AG04450 (cell line): ENCODE results near the gene NIT2. TPM values are rescaled to one million over a fixed set of nuclear protein-coding genes. Genes with fewer than 3 reads are reported as not detected.

Experiments
- CTCF ChIA-PET: fragments of 300-600, 350-600 bp; formaldehyde crosslinking; extraction: SDS; loops from one replicate; lab custom pipeline; 2022; ENCODE audit warnings: antibody characterized with exemption, inconsistent platforms; lab: Charles Lee
- POLR2A ChIA-PET: fragments of 350-600 bp; formaldehyde crosslinking; extraction: SDS; loops from one replicate; lab custom pipeline; 2021; ENCODE audit warnings: antibody characterized with exemption, inconsistent platforms; lab: Yijun Ruan, JAX
- DNase-seq: peaks from one replicate; pipeline ENCODE4 v3.0.0-alpha.2; 2011; ENCODE audit warnings: low read depth, low spot score
- H3K27ac ChIP-seq: one replicate; pipeline ENCODE4 v1.5.1; 2012; ENCODE audit warnings: low read depth, low read length, control low read depth
- H3K27me3 ChIP-seq: one replicate; pipeline ENCODE4 v1.6.0; 2012; ENCODE audit warnings: low read length; ENCODE audit not compliant: control insufficient read depth, insufficient read depth
- H3K4me3 ChIP-seq: 2 replicates; pipeline ENCODE4 v1.5.1; 2011; ENCODE audit warnings: mild to moderate bottlenecking, low read depth, low read length, control low read depth
- H3K9me3 ChIP-seq: 2 replicates; pipeline ENCODE4 v1.5.1; 2012; ENCODE audit warnings: low read length; ENCODE audit not compliant: control insufficient read depth, insufficient read depth
- polyA plus RNA-seq: library from polyadenylated mRNA; depleted of rRNA; stranded (reverse); fragments of >200 nt; gene quantifications from 2 replicates; pipeline ENCODE4 v1.2.3, GENCODE V29; 2011
- TF ChIP-seq, protein P1 (sequence below): IDR thresholded peaks from 2 replicates; pipeline ENCODE4 v1.5.1; 2011; ENCODE audit warnings: low read depth, low read length, control low read depth, inconsistent platforms

NIT2 gene
- polyA plus RNA-seq, 1 experiment: 60.9 TPM

DNA sequence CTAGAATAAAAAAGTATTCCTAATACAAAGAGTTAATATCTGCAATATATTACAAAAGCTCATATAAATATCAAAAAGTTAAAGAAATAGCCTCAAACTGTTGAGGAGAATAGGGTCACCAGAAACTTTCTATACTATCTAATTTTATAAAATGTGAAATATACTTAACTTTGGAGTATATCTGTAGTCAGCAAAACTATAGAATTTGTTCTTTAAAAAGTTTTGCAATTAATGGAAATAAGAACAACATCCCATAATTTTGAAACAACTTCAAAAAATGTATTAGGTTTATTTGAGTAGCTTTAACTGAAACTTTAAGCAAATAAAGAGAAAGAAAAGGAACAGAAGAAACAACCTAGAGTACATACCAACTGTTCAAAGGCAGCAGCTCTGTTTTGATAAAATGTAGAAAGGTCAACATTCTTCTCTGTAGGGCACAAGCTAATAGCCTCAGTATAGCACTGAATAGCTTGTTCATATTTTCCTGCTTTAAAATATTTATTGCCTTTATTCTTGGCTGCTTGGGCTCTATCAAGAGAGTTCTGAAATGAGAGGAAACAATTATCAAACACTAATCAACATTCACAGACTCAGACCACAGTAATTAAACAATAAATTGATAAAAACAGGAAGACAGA is 52.0 kb downstream of the NIT2 start:
- CTCF ChIA-PET: interaction anchor here (0.6 to 1.6 kb wide), 4 partner anchors 8 to 203 kb away, joined by 3 to 6 read pairs (median 4); partner anchors contain the start of gene LNP1
- DNase-seq: no peak

GRCh38 chr3:100389025-100389424 is 54.5 kb downstream of the NIT2 start:
- DNase-seq: no peak
- TF ChIP-seq, protein P1, sequence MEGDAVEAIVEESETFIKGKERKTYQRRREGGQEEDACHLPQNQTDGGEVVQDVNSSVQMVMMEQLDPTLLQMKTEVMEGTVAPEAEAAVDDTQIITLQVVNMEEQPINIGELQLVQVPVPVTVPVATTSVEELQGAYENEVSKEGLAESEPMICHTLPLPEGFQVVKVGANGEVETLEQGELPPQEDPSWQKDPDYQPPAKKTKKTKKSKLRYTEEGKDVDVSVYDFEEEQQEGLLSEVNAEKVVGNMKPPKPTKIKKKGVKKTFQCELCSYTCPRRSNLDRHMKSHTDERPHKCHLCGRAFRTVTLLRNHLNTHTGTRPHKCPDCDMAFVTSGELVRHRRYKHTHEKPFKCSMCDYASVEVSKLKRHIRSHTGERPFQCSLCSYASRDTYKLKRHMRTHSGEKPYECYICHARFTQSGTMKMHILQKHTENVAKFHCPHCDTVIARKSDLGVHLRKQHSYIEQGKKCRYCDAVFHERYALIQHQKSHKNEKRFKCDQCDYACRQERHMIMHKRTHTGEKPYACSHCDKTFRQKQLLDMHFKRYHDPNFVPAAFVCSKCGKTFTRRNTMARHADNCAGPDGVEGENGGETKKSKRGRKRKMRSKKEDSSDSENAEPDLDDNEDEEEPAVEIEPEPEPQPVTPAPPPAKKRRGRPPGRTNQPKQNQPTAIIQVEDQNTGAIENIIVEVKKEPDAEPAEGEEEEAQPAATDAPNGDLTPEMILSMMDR: no peak
- CTCF ChIA-PET: no interaction called here
- no peaks in the 10 kb centered on the region for H3K27me3 ChIP-seq
- peaks cover 4% of the 10 kb centered on the region; the same call in 1 of the 2 replicates for H3K9me3 ChIP-seq
- POLR2A ChIA-PET: no interaction called here
- no peak overlapping the region for H3K27ac ChIP-seq
- no peak overlapping the region for H3K4me3 ChIP-seq

More for the DNA sequence above, 52.0 kb downstream of the NIT2 start:
- Histone ChIP-seq H3K9me3 (peaks cover 4% of the 10 kb centered on the region; the same call in 1 of the 2 replicates), H3K27ac (no peak overlapping the region), H3K27me3 (no peaks in the 10 kb centered on the region), H3K4me3 (no peak overlapping the region)
- POLR2A ChIA-PET: interaction anchor here (0.6 to 4.4 kb wide), 3 partner anchors 12 to 17 kb away, joined by 3 to 39 read pairs (median 5); partner anchors contain the start of genes LNP1 and TOMM70
- TF ChIP-seq, protein P1: no peak

GRCh38 chr3:100395679-100396431 is 61.3 kb downstream of the NIT2 start:
- TF ChIP-seq, protein P1: no peak
- H3K27me3 ChIP-seq: no peaks in the 10 kb centered on the region
- POLR2A ChIA-PET: no interaction called here
- no peak overlapping the region for H3K4me3 ChIP-seq
- no peak overlapping the region for H3K27ac ChIP-seq
- H3K9me3 ChIP-seq: no peaks in the 10 kb centered on the region; the same call in 1 of the 2 replicates
- no peak for DNase-seq
- CTCF ChIA-PET: no interaction called here

DNA sequence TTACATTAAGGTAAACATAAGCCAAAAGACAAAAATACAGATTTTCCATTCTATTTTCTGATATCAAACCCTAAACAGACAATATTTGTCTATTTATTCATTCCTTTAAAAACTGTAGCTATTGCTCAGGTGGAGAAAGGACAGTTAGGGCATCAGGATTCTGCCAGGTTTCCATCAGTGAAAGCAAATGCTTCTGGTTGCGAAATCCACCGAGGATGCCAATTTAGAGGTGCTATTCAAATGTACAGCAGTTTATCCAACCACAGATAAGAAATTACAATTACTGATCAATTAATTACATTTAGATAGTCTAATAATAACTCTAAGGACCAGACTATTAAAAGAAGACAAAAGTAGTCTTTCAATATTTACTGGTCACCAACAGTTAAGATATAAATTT is 62.4 kb downstream of the NIT2 start:
- POLR2A ChIA-PET: no interaction called here
- no peaks in the 10 kb centered on the region; the same call in 1 of the 2 replicates for H3K9me3 ChIP-seq
- H3K4me3 ChIP-seq: no peak overlapping the region
- no peak for DNase-seq
- no peaks in the 10 kb centered on the region for H3K27me3 ChIP-seq
- CTCF ChIA-PET: no interaction called here
- TF ChIP-seq, protein P1: no peak
- no peak overlapping the region for H3K27ac ChIP-seq
